ENCODE measurements around the gene BMP8B. TPM values are rescaled to one million over a fixed set of nuclear protein-coding genes. Genes with fewer than 3 reads are reported as not detected.

The BMP8B gene
- total and polyA plus RNA-seq, 10 donors: 0.08 to 2.5 (median 1.1) TPM

DNA sequence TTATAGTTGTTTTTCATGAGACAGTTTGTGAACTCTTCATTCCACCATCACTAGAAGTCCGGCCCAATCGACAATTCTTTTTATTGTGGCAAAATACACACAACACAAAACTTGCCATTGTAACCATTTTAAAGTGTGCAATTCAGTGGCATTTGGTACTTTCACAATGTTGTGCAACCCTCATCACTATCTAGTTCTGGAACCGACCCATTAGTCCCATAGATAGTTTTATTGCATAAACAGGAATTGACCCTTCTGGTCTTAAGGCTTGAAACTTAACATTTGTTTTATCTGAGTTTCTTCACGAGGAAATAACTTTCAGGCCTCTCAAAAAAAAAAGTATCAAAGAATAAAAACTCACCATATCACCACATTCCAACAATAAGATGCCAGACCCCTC, 58.8 kb downstream of the BMP8B start:
- no peak overlapping the region for H3K4me3 ChIP-seq
- no peaks in the 10 kb centered on the region for H3K36me3 ChIP-seq
- H3K27ac ChIP-seq: no peak overlapping the region
- 34 to 64% (median 56%) methylated on average over 3 to 4 of the region's 4 CpGs for WGBS, 5 donors
- no peaks in the 10 kb centered on the region for H3K9me3 ChIP-seq
- no peaks in the 10 kb centered on the region for H3K4me1 ChIP-seq
- no peak for DNase-seq
- TF ChIP-seq POLR2A (IDR thresholded peaks at IDR 0.05) (no peak), POLR2AphosphoS5 (IDR thresholded peaks at IDR 0.05) (no peak)
- TF ChIP-seq, protein P1, sequence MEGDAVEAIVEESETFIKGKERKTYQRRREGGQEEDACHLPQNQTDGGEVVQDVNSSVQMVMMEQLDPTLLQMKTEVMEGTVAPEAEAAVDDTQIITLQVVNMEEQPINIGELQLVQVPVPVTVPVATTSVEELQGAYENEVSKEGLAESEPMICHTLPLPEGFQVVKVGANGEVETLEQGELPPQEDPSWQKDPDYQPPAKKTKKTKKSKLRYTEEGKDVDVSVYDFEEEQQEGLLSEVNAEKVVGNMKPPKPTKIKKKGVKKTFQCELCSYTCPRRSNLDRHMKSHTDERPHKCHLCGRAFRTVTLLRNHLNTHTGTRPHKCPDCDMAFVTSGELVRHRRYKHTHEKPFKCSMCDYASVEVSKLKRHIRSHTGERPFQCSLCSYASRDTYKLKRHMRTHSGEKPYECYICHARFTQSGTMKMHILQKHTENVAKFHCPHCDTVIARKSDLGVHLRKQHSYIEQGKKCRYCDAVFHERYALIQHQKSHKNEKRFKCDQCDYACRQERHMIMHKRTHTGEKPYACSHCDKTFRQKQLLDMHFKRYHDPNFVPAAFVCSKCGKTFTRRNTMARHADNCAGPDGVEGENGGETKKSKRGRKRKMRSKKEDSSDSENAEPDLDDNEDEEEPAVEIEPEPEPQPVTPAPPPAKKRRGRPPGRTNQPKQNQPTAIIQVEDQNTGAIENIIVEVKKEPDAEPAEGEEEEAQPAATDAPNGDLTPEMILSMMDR (IDR thresholded peaks at IDR 0.05 in 8 of 11, conservative IDR thresholded peaks at IDR 0.05 in 3 of 11): no peak
- intact Hi-C loops (cut with DNase I; ENCODE audit: low total_unique reads): no loop called here
- peaks cover 0 to 91% (median 54%) of the 10 kb centered on the region in 7 donors for H3K27me3 ChIP-seq (replicated peaks in 1 of 7)

DNA sequence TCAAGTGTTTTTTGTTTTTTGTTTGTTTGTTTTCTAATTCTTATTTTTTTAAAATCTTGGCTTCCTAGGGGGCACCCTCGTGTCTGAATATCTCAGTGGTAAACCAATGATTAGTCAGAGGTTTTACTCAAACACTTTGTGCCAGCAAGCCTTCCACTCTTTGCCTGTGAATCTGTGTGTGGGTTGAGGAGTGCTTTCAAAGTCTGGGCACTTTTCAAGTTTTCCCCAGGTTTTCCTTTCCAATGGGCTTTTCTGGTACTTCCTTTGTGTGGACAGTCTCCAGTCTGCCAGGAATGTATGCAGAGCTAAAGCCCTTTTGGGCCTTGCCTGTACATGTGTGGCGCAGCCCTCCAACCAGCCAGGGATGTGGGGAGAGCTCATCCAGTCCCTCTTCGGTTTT, 59.6 kb downstream of the BMP8B start:
- 59 to 74% (median 71%) methylated on average over 3 of the region's 3 CpGs for WGBS, 5 donors
- H3K9me3 ChIP-seq: no peaks in the 10 kb centered on the region
- intact Hi-C loops (cut with DNase I; ENCODE audit: low total_unique reads): no loop called here
- no peaks in the 10 kb centered on the region for H3K36me3 ChIP-seq
- H3K4me1 ChIP-seq: no peaks in the 10 kb centered on the region
- DNase-seq: no peak
- peaks cover 0 to 88% (median 49%) of the 10 kb centered on the region in 7 donors for H3K27me3 ChIP-seq (replicated peaks in 1 of 7)
- TF ChIP-seq, protein P1 (IDR thresholded peaks at IDR 0.05 in 8 of 11, conservative IDR thresholded peaks at IDR 0.05 in 3 of 11): no peak
- TF ChIP-seq POLR2AphosphoS5 (IDR thresholded peaks at IDR 0.05) (no peak), POLR2A (IDR thresholded peaks at IDR 0.05) (no peak)
- H3K4me3 ChIP-seq: no peak overlapping the region
- no peak overlapping the region for H3K27ac ChIP-seq

DNA sequence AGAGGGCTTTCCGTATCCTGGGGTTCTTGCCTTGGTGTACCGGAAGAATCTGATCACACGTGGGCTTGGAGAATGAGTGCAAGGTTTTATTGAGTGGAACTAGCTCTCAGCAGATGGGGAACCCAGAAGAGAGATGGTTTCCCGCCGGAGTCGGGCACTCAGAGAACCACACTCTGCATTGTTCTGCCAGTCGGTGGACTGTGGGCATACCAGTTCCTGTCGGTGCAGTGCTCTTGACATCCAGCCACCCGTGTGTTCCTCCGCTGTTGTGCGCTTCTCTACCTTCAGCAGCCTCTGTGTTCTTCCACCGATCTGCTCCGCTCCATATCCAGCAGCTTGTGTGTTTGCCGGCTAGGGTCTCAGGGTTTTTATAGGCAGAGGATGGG, 60.7 kb downstream of the BMP8B start:
- DNase-seq: no peak
- Histone ChIP-seq H3K9me3 (no peaks in the 10 kb centered on the region), H3K4me1 (no peaks in the 10 kb centered on the region), H3K27me3 (replicated peaks in 1 of 7) (peaks cover 0 to 77% (median 40%) of the 10 kb centered on the region in 7 donors), H3K36me3 (no peaks in the 10 kb centered on the region), H3K27ac (no peak overlapping the region), H3K4me3 (no peak overlapping the region)
- TF ChIP-seq POLR2AphosphoS5 (IDR thresholded peaks at IDR 0.05): no peak
- no peak for TF ChIP-seq POLR2A (IDR thresholded peaks at IDR 0.05)
- TF ChIP-seq, protein P1 (IDR thresholded peaks at IDR 0.05 in 8 of 11, conservative IDR thresholded peaks at IDR 0.05 in 3 of 11): no peak
- intact Hi-C loops (cut with DNase I; ENCODE audit: low total_unique reads): no loop called here
- WGBS, 5 donors: 59 to 70% (median 62%) methylated on average over 12 to 14 of the region's 14 CpGs

DNA sequence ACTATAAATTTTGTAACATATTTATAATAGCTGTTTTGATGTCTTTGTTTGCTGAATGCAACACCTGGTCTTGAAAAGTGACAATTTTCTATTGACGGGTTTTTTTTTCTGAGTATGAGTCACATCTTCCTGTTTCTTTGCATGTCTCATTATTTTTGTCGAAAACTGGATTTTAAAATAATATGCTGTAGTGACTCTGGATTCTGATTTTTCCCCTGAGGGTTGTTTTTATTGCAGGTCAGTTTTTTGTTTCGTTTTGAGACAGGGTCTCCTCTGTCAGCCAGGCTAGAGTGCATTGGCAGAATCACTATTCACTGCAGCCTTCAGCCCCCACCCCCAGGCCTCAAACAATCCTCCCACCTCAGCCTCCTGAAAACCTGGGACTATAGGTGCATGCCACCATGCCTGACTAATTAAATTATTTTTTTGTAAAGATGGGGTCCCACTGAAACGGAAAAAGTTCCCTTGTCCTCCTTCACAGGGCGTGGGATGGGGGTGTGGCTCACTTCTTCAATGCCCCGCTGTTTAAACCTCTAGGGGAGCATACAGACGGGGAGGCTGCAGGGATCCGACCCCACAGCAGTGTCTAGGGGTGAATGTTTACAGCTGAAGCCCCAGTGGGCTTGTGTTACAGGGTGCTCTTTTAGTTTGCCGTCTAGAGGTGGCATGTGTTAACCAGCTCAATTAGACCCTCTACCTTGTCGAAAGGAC, 61.3 kb downstream of the BMP8B start:
- TF ChIP-seq, protein P1 (IDR thresholded peaks at IDR 0.05 in 8 of 11, conservative IDR thresholded peaks at IDR 0.05 in 3 of 11): no peak
- TF ChIP-seq POLR2AphosphoS5 (IDR thresholded peaks at IDR 0.05) (no peak), POLR2A (IDR thresholded peaks at IDR 0.05) (no peak)
- 35 to 47% (median 40%) methylated on average over 10 of the region's 10 CpGs for whole genome bisulfite sequencing, 5 donors
- intact Hi-C loops (cut with DNase I; ENCODE audit: low total_unique reads): no loop called here

More for the DNA sequence above, 61.3 kb downstream of the BMP8B start:
- Histone ChIP-seq H3K9me3 (no peaks in the 10 kb centered on the region), H3K4me1 (no peaks in the 10 kb centered on the region), H3K4me3 (no peak overlapping the region), H3K27ac (no peak overlapping the region), H3K27me3 (replicated peaks in 1 of 7) (peaks cover 0 to 71% (median 36%) of the 10 kb centered on the region in 7 donors), H3K36me3 (no peaks in the 10 kb centered on the region)
- no peak for DNase-seq

Data from spleen (tissue), 11 donors.